ENCODE results near the gene RPP14. TPM values are rescaled to one million over a fixed set of nuclear protein-coding genes. Genes with fewer than 3 reads are reported as not detected.
A peak's percentile ranks its signal among the peaks of the same experiment; 100 is the strongest.
"Not testable (repeated sequence)": the region's sequence is repeated elsewhere in the genome, so short reads cannot be mapped to it uniquely, and the experiment has no call there.

The RPP14 gene
- total RNA-seq: 11.8 and 12.3 TPM in 2 replicates

DNA sequence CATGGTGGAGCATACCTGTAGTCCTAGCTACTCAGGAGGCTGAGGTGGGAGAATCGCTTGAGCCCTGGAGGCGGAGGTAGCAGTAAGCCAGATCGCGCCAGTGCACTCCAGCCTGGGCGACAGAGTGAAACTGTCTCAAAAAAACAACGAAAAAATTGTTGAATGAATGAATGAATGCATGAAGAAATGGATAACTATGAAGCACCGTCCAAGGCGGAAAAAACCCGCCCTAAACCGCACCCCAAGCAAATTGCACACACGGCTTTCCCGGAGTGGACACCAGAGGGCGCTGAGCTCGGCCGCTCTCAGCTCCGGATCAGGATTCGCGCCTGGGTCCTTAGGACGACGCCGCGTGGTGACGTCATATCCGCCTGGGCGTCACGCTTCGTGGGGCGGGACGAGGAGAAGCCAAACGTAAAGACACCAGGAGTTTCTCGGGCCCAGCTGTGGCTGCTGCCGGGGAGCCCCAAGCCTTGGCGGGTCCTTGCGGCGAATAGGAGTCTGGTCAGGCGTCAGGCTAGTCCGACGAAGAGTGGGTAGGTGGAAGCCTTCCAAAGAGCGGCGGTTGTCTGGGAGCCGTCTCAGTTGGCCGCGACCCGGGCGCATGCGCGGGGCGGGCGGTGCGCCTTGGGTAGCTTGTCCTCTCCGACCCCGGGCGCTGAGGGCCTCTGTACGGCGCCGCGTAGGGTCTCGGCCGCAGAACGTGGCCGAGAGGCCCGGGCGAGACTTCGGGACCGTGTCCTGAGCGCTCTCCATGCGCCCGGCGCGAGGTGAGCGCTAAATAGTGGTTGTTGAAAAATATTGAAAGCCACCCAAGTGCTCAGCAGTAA is at the start of gene RPP14, which contains the start of gene HTD2:
Gene RPP14, plus strand, starts transcription at position 364 of the 830 bp plus-strand sequence. CDS start 4,085 bp downstream, outside the sequence.
Gene HTD2, plus strand, starts transcription at position 639 of the 830 bp plus-strand sequence. CDS start 11,094 bp downstream, outside the sequence.
- peak; percentile 98 to 99 for DNase-seq (ENCODE audit: low read depth in 2 of 2)

DNA sequence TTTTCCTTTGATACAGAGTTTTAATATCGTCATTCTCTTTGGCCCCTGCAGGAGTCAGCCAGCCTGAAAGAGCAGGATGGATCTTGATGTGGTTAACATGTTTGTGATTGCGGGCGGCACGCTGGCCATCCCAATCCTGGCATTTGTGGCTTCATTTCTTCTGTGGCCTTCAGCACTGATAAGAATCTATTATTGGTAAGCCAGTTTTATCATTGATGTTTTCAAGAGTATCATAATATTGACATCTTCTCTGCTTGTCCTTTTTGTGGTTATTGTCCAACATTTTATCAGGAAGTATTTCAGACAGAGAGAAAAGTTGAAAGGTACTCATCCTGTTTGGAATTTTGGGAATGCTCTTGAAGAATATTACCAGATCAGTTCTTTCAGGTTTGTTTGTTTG is 49.5 kb upstream of the RPP14 start:
- no peak for DNase-seq (ENCODE audit: low read depth in 2 of 2)

DNA sequence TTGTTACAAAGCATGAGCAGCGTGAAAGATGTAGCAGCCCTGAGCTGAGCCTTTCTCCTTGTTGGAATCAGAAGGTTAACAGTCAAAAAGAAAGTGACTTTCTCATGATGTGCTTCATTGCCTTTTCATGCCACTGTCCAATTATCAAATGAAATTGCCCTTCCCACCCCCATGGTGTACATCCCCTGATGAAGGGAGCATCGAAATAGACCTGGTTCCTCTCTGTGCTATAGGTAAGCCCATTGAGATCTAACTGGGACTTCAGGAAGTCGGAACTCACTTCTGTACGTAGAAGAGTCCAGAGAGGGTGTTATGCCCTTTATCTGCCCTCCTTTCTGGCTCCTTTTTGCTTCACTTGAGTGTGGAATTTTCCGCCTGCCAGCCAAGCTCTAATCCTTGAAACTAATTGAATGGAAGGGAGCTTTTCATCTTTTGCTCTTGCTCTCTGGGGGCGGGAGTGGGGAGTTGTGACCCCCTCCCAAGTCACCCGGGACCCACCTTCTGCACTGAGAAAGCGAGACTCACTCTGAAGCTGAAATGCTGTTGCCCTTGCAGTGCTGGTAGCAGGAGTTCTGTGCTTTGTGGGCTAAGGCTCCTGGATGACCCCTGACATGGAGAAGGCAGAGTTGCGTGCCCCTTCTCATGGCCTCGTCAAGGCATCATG is 47.5 kb upstream of the RPP14 start:
- no peak for DNase-seq (ENCODE audit: low read depth in 2 of 2)

DNA sequence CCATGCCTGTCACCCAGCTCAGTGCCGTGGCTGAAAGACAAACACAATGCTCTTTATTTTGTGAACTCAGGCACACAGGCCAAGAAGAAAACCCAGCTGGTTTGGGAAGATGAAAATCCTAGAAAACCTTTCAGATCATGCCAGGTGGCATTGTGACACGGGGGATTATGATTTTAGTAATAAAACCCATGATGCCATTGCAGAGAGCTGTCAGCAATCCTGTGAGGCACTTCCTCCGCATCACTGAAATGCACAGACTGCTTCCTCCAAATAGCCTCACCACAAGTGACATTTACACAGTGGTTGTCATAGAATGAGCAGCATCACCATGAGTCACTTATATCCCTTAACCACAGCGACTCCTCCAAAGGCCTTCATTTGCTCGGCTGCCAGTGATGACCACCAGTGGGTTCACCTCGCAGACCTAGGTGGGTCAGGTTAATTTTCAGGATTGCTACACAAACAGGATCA is 45.7 kb upstream of the RPP14 start:
- peak; percentile 15 to 70 for DNase-seq (ENCODE audit: low read depth in 2 of 2)

DNA sequence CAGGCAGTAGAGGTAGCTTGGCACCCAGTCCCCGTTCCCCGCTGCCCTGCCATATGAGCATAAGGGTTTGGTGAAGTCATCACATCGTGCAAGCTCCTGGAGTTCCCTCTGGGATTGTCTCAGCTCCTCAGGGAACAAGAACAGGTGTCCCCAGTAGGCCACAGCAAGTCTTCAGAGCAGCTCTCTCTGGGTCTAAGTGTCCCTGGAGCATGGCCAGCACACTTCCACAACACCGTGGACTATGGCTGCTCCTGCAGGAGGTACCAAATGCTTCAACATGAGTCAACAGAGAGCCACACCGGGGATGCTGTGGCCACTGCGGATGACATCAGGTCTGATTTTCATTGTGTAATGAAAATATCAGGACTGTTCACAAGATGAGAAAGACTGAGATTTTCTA is 45.3 kb upstream of the RPP14 start:
- peak in 1 of 2 donors; percentile 36 for DNase-seq (ENCODE audit: low read depth in 2 of 2)

DNA sequence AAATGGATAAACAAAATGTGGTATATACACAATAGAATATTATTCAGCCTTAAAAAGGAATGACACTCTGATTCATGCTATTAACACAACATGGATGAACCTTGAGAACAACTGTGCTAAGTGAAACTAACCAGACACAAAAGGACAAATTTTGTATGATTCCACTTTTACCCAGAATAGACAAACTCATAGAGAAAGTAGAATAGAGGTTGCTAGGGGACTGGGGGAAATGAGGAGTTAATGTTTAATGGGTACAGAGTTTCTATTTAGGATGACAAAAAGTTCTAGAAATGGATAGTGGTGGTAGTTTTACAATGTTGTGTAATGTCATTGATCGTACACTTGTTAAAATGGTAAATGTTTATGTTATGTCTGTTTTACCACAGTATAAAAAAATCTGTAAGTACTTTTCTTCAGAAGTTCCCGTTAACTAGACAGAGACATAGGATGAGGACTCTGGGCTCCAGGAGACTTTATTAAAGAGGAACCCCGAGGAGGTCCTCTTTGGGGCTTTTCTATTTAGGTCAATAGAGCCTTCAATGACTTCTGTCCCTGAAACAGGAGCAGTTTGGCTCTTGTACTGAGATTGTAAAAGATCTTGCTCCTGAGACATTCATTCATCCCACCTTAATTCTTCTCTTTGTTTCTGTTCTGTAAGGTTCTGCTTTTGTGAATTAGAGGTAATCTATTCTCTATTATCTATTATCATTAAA is 43.9 kb upstream of the RPP14 start:
- no peak for DNase-seq (ENCODE audit: low read depth in 2 of 2)

DNA sequence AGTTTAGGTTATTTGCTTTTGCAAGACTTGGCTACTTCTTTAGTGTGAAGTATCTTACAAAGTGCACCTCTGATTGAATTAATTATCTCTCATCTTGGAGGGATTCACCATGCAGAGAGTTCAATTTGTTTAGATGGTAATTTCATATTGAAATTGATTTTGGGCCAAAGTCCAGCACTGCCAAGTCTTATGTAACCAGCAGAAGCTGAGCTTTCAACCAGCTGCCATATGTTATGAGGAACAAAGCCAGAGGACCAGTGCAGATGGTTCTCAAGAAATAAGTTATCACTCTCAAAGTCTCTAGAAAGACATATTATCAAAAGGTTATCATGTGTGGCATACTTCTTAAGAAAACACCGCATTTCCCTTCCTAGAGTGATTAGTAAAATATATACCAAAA is 39.5 kb upstream of the RPP14 start:
- DNase-seq (ENCODE audit: low read depth in 2 of 2): no peak

DNA sequence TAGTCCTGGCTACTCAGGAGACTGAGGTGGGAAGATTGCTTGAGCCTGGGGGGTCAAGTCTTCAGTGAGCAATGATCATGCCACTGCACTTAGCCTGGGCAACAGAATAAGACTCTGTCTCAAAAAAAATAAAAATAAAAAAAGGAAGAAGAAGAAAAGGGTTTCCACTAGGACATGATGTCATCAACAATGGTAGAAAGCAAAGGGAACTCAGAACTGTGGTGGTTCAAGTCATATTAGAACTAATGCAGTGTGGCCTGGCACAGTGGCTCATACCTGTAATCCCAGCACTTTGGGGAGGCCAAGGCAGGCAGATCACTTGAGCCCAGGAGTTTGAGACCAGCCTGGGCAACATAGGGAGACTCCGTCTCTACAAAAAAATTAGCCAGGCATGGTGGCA is 38.5 kb upstream of the RPP14 start:
- not testable (repeated sequence) for DNase-seq (ENCODE audit: low read depth in 2 of 2)

DNA sequence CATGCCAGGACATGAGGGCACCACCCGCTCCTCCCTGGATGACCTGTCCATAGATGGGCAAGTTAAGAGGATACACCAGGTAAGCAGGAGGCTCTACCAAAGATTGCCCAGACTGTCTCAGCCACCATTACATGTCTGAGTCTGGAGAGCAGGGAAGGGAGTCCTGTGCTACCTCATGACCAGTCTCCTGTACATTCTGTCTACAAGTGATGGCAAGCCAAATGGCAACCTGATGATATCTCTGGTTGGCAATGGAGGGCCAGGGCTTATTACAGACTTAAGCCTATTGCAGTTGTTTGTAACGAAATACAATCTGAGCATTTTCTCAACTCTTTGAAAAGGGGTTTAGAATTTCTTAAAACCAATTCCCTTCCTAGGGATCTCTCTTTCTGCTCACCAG is 36.7 kb upstream of the RPP14 start:
- DNase-seq (ENCODE audit: low read depth in 2 of 2): no peak

DNA sequence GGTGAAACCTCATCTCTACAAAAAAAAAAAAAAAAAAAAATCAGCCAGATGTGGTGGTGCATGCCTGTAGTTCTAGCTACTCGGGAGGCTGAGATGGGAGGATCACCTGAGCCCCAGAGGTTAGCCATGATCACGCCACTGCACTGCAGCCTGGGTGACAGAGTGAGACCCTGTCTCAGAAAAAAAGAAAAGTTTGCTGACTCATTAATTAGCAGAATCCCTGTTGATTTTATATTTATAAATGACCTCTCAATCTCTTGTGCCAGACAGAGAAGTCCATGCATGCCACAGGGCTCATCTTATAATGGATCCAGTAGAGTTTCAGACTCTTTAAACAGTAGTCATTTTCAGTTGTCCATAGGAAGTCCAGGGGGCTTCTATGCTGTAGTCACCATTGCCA is 35.6 kb upstream of the RPP14 start:
- DNase-seq (ENCODE audit: low read depth in 2 of 2): no peak

DNA sequence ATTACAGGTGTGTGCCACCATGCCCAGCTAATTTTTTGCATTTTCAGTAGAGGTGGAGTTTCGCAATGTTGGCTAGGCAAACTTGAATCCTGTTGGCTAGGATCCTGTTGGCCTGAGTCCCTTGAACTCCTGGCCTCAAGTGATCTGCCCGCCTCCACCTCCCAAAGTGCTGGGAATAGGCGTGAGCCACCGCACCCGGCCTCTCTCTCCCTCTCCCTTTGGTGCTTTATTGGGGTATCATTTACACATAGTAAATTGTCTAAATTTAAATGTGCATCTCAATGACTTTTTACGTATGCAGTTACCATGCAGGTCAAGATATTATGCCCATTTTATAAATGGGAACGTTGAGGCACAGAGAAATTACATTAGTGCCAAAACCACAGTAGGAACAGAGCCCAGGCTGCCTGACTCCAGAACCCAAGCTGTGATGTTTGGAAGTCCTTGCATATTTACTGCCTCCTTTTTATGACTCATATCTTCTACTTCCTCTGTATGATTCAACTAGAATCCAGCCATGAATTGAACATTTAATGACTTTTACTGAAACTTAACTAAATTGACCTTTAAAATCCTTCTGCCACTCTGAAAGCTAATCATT is 34.0 kb upstream of the RPP14 start:
- peak; percentile 69 to 87 for DNase-seq (ENCODE audit: low read depth in 2 of 2)

DNA sequence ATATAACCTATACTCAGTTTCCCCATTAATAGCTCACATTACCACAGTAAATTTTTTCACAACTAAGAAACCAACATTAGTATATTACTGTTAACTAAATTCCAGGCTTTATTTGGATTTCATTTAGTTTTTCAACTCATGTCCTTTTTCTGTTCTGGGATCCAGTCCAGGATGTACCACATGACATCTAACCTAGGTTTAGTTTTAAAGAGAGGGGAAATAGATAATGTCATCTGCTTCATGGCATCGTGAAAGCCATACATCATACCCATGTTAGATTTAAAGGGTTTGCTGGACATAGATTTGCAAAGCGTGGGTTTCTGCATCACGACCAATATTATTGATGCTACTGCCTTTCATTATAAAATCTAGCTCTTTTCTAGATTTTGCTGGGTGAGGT is 33.2 kb upstream of the RPP14 start:
- peak; percentile 10 to 76 for DNase-seq (ENCODE audit: low read depth in 2 of 2)

DNA sequence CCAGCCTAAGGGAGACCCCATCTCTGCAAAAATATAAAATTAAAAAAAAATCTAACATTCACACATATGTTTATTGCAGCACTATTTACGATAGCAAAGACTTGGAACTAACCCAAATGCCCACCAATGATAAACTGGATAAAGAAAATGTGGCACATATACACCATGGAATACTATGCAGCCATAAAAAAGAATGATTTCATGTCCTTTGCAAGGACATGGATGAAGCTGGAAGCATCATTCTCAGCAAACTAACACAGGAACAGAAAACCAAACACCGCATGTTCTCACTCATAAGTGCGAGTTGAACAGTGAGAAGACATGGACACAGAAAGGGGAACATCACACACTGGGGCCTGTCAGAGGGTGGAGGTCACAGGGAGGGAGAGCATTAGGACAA is 32.7 kb upstream of the RPP14 start:
- DNase-seq (ENCODE audit: low read depth in 2 of 2): not testable (repeated sequence)

DNA sequence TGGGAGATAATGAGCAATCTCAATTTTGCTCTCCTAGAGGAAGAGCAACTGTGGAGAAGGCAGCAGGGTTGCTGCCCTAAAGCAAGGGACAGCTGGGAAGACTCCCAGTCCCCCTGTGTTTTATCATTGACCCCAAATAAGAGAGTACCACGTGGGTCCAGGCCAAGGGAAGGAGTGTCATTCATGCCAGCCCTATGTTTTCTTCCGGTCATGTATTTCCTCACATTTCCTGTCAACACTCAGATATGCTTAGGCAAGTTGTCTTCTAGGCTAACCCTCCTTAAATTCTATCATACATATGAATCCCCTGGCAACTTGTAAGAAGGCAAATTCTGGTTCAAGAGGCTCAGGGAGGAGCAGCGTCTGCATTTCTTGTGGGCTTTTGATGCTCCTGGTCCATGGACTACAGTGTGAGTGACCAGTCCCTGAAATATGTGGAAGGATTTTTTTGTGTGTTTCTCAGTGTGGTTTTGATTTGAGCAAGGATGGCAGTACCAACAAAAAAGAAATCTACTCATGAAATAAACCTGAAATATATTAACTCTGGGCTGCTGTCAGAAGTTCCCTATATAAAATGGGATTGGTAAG is 31.9 kb upstream of the RPP14 start:
- peak in 1 of 2 donors; percentile 14 for DNase-seq (ENCODE audit: low read depth in 2 of 2)

DNA sequence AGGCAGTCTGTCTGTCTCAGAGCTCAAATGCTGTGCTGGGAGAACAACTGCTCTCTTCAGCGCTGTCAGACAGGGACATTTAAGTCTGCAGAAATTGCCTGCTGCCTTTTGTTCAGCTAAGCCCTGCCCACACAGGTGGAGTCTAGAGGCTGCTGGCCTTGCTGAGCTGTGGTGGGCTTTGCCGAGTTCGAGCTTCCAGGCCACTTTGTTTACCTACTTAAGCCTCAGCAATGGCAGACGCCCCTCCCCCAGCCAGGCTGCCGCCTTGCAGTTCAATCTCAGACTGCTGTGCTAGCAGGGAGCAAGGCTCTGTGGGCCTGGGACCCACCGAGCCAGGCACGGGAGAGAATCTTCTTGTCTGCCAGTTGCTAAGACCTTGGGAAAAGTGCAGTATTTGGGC is 25.0 kb upstream of the RPP14 start:
- no peak for DNase-seq (ENCODE audit: low read depth in 2 of 2)

DNA sequence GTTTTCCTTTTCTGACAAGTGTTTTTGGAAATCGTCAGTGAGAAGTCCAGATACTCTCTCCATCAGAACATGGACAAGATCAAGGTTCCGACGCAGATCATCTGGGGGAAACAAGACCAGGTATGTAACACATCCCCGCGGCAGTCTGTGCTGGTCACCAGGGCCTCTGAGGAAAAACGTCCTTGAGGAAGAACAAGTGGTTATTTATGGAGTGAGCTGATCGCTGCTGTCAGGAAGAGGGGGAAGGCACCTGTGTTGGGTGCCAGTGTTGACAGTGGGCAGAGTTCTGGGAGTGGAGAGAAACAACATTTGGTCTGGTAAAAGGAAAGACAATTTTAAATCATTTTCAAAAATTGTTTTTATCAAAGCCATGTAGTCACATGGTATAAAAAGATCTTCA is 20.7 kb upstream of the RPP14 start:
- DNase-seq (ENCODE audit: low read depth in 2 of 2): no peak

DNA sequence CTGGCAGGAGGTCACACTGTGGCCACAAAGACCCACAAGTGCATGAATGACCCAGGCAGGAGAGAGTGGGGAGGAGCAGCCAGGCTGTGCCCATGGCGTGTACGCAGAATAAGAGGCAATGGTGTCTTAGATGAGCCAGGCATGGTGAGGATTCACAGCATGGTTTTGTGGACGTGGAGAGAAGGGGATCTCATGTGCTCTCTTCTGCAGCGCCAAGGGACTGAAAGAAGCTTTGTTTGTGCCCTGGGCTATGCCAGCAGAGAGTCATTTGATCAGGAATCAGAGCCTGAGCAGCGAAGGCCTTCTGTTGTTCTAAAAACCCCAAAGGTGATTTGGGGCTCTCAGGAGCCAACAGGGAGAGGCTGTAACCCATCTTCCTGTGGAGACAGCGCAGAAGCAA is 18.7 kb upstream of the RPP14 start:
- no peak for DNase-seq (ENCODE audit: low read depth in 2 of 2)

DNA sequence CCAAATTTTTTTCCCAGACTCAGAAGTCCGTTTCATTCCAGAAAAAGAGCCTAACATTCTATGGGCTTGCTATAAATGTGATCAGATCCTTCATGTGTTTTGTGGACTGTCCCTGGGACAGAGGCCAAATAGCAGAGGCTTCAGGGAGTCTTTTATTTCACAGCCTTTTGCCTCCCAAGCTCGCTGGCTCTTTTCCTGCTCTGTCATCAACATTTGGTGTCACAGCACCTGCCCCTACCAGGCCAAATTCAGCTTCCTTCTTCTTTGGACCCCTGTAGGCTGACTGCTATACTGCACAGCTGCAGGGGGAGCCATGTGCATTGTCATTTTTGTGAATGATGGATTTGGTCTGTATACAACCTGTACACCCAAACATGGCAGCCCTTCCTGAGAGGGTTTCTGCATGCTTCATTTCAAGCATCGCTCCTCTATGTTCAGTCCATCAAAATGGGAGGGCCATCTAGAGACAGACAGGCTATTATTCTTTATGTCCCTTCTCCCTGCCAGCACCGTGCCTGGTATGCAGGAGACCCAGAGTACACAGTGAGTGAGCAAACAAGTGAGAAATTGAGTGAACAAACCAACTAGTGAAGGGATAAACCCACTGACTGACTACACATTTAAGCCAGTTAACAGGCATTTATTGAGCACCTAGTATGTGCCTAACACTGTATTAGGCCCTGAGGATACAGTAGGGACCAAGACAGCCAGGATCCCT is 17.9 kb upstream of the RPP14 start:
- DNase-seq (ENCODE audit: low read depth in 2 of 2): no peak

DNA sequence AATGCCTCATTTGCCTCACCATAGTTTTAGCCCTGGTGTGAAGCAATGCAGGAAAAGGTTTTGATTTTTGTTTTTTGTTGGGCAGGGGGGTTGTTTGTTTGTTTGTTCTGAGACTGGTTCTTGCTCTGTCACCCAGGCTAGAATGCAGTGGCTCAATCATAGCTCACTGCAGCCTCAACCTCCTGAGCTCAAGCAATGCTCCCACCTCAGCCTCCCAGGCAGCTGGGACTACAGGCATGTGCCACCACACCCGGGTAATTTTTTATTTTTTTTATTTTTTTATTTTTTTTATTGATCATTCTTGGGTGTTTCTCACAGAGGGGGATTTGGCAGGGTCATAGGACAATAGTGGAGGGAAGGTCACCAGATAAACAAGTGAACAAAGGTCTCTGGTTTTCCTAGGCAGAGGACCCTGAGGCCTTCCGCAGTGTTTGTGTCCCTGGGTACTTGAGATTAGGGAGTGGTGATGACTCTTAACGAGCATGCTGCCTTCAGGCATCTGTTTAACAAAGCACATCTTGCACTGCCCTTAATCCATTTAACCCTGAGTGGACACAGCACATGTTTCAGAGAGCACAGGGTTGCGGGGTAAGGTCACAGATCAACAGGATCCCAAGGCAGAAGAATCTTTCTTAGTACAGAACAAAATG is 17.0 kb upstream of the RPP14 start:
- DNase-seq (ENCODE audit: low read depth in 2 of 2): not testable (repeated sequence)

DNA sequence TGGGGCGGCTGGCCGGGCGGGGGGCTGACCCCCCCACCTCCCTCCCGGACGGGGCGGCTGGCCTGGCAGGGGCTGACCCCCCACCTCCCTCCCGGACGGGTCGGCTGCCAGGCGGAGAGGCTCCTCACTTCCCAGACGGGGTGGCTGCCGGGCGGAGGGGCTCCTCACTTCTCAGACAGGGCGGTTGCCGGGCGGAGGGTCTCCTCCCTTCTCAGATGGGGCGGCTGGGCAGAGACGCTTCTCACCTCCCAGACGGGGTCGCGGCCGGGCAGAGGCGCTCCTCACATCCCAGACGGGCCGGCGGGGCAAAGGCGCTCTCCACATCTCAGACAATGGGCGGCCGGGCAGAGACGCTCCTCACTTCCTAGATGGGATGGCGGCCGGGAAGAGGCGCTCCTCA is 15.6 kb upstream of the RPP14 start:
- DNase-seq (ENCODE audit: low read depth in 2 of 2): not testable (repeated sequence)

Measured in lung microvascular endothelial cell (primary cell).